ENCODE data around the gene TAS2R14. TPM values are rescaled to one million over a fixed set of nuclear protein-coding genes. Genes with fewer than 3 reads are reported as not detected.
A peak's percentile ranks its signal among the peaks of the same experiment; 100 is the strongest.

Gene TAS2R14
- total and polyA plus RNA-seq, 2 of the 13 experiments (the other 11 are each of a cell fraction or from before 2014, with no cell fraction given) = 1.1 to 2.3 TPM

- TF ChIP-seq ZBTB40 (IDR thresholded peaks at IDR 0.05) (no peak), ZBTB40 (CRISPR knock-in tag; IDR thresholded peaks at IDR 0.05) (no peak; the same call in 1 of the 2 replicates), ZBTB43 (CRISPR knock-in tag; conservative IDR thresholded peaks at IDR 0.05) (peak; percentile 78; the same call in 1 of the 2 replicates), PBX2 (CRISPR knock-in tag; IDR thresholded peaks at IDR 0.05) (no peak), CSRNP1 (CRISPR knock-in tag; IDR thresholded peaks at IDR 0.05) (no peak; the same call in 1 of the 2 replicates), MAX (IDR thresholded peaks at IDR 0.05) (peak; percentile 85), MXD3 (CRISPR knock-in tag; IDR thresholded peaks at IDR 0.05) (no peak), ZNF562 (CRISPR knock-in tag; IDR thresholded peaks at IDR 0.05; ENCODE audit: borderline replicate concordance) (no peak), ZNF761 (CRISPR knock-in tag; conservative IDR thresholded peaks at IDR 0.05) (no peak), TBX3 (IDR thresholded peaks at IDR 0.05; ENCODE audit: borderline replicate concordance) (peak; percentile 89; the same call in 1 of the 2 replicates), CENPT (CRISPR knock-in tag; IDR thresholded peaks at IDR 0.05; ENCODE audit: low read depth) (no peak)
Observed at GRCh38 chr12:10891937-10892336, 47.1 kb downstream of the TAS2R14 start (continued).
